ENCODE measurements around the gene PGPEP1.

- TF ChIP-seq, protein P1, sequence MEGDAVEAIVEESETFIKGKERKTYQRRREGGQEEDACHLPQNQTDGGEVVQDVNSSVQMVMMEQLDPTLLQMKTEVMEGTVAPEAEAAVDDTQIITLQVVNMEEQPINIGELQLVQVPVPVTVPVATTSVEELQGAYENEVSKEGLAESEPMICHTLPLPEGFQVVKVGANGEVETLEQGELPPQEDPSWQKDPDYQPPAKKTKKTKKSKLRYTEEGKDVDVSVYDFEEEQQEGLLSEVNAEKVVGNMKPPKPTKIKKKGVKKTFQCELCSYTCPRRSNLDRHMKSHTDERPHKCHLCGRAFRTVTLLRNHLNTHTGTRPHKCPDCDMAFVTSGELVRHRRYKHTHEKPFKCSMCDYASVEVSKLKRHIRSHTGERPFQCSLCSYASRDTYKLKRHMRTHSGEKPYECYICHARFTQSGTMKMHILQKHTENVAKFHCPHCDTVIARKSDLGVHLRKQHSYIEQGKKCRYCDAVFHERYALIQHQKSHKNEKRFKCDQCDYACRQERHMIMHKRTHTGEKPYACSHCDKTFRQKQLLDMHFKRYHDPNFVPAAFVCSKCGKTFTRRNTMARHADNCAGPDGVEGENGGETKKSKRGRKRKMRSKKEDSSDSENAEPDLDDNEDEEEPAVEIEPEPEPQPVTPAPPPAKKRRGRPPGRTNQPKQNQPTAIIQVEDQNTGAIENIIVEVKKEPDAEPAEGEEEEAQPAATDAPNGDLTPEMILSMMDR (IDR thresholded peaks at IDR 0.05), result no peak
- no peak for TF ChIP-seq POLR2A (IDR thresholded peaks at IDR 0.05)
Observed at GRCh38 chr19:18397242-18398202, 57.1 kb downstream of the PGPEP1 start, which contains the start of gene LRRC25.

All from vagina (tissue), 2 donors.